A673 (cell line): Measurements from ENCODE around the gene SIDT2. TPM values are rescaled to one million over a fixed set of nuclear protein-coding genes. Genes with fewer than 3 reads are reported as not detected.

Experiments used
- BruUV-seq: library from RNA; stranded (reverse); fragments of 400-500 nt; replicated peaks from 2 replicates; lab custom pipeline; 2021; lab: Mats Ljungman, UMichigan
- CTCF ChIA-PET: fragments of 300-600 bp; sonication (Branson Sonifier 250); formaldehyde crosslinking; loops from one replicate; lab custom pipeline; 2022; ENCODE audit warnings: antibody characterized with exemption; lab: Charles Lee
- POLR2A ChIA-PET: fragments of 300-600 bp; sonication (Branson Sonifier 250); formaldehyde crosslinking; loops from one replicate; lab custom pipeline; 2022; ENCODE audit warnings: antibody characterized with exemption; ENCODE audit not compliant: low non-redundant PET; lab: Charles Lee
- DNase-seq: peaks from one replicate; pipeline ENCODE4 v3.0.0-alpha.2; 2015; ENCODE audit warnings: low spot score
- H3K27ac ChIP-seq: fragments of 200-600 bp; sonication (generic); 2 replicates; pipeline ENCODE4 v1.5.1; 2016; ENCODE audit warnings: mixed run types, low read depth, mild to moderate bottlenecking, mixed read lengths, antibody characterized with exemption, low read length; ENCODE audit not compliant: poor library complexity, severe bottlenecking
- H3K27me3 ChIP-seq: fragments of 200-600 bp; sonication (generic); replicated peaks from 2 replicates; pipeline ENCODE4 v1.6.1; 2017; ENCODE audit warnings: mixed run types, low read depth, mild to moderate bottlenecking, mixed read lengths, antibody characterized with exemption, low read length; ENCODE audit not compliant: insufficient read depth, poor library complexity
- H3K36me3 ChIP-seq: fragments of 200-600 bp; sonication (generic); 2 replicates; pipeline ENCODE4 v1.6.1; 2016; ENCODE audit warnings: mixed run types, mild to moderate bottlenecking, mixed read lengths, antibody characterized with exemption, low read length; ENCODE audit not compliant: insufficient read depth, poor library complexity, severe bottlenecking
- H3K4me1 ChIP-seq: fragments of 200-600 bp; sonication (generic); 2 replicates; pipeline ENCODE4 v1.6.1; 2017; ENCODE audit warnings: mixed run types, mild to moderate bottlenecking, mixed read lengths, antibody characterized with exemption, low read length; ENCODE audit not compliant: insufficient read depth, poor library complexity, severe bottlenecking
- H3K4me3 ChIP-seq: fragments of 200-600 bp; sonication (generic); 2 replicates; pipeline ENCODE4 v1.5.1; 2016; ENCODE audit warnings: low read depth, mixed run types, mild to moderate bottlenecking, mixed read lengths, low read length; ENCODE audit not compliant: poor library complexity, severe bottlenecking
- H3K9me3 ChIP-seq: fragments of 200-600 bp; sonication (generic); 2 replicates; pipeline ENCODE4 v1.6.1; 2016; ENCODE audit warnings: mixed run types, low read depth, mild to moderate bottlenecking, mixed read lengths, antibody characterized with exemption, low read length; ENCODE audit not compliant: poor library complexity, severe bottlenecking
- EZH2 ChIP-seq: fragments of 200-600 bp; sonication (generic); IDR thresholded peaks from 2 replicates; pipeline ENCODE4 v1.6.1; 2017; ENCODE audit warnings: borderline replicate concordance, low read depth, mild to moderate bottlenecking, mixed read lengths, antibody characterized with exemption, low read length; ENCODE audit not compliant: poor library complexity, severe bottlenecking
- intact Hi-C: fragments of 100-400 bp; cut with micrococcal nuclease; formaldehyde crosslinking; loops from one replicate; pipeline ENCODE4 v1.10.0; 2022; ENCODE audit not compliant: unreplicated experiment
- total RNA-seq: library from RNA; stranded (reverse); gene quantifications from 2 replicates; pipeline ENCODE4 v1.2.3, GENCODE V29; 2021
- TF ChIP-seq, protein P1 (sequence below): fragments of 300-800, 200-600 bp; sonication (generic); conservative IDR thresholded peaks from 2 replicates; pipeline ENCODE4 v1.5.1; 2017; ENCODE audit warnings: low read depth, mild to moderate bottlenecking, antibody characterized with exemption, low read length, moderate library complexity, mixed read lengths

The SIDT2 gene
- total RNA-seq, 1 experiment from 2014 or later, result 33.5 TPM

DNA sequence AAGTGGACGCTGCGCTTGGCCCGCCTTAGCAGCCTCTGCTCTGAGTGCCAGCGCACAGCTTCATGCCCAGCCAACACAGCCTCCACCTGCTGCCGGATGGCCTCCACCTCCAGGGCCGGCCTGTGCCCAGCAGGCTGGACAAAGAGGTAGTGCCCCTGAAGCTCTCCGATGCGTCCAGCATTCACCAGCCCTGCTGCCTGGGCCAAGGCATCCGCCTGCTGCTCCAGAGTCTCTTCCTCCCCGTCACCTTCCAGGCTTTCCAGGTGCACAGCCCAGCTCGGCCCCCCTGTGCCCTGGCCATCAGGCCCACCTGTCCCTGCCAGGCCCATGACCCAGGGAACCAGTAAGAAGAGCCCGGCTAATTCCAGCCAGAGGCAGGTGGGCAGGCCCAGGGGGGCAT lies 50.9 kb downstream of the SIDT2 start:
- CTCF ChIA-PET, result no interaction called here
- no peak overlapping the region for H3K4me3 ChIP-seq
- no peak overlapping the region for H3K27ac ChIP-seq
- intact Hi-C loops, result loop anchor here (5.0 kb wide), 2 partner anchors 352 to 497 kb away; no protein-coding TSS in a partner anchor
- H3K36me3 ChIP-seq, result peaks cover 3% of the 10 kb centered on the region
- POLR2A ChIA-PET, result no interaction called here
- TF ChIP-seq, protein P1, sequence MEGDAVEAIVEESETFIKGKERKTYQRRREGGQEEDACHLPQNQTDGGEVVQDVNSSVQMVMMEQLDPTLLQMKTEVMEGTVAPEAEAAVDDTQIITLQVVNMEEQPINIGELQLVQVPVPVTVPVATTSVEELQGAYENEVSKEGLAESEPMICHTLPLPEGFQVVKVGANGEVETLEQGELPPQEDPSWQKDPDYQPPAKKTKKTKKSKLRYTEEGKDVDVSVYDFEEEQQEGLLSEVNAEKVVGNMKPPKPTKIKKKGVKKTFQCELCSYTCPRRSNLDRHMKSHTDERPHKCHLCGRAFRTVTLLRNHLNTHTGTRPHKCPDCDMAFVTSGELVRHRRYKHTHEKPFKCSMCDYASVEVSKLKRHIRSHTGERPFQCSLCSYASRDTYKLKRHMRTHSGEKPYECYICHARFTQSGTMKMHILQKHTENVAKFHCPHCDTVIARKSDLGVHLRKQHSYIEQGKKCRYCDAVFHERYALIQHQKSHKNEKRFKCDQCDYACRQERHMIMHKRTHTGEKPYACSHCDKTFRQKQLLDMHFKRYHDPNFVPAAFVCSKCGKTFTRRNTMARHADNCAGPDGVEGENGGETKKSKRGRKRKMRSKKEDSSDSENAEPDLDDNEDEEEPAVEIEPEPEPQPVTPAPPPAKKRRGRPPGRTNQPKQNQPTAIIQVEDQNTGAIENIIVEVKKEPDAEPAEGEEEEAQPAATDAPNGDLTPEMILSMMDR, result no peak
- TF ChIP-seq EZH2, result no peak
- no peak for DNase-seq
- no peaks in the 10 kb centered on the region for H3K27me3 ChIP-seq
- H3K9me3 ChIP-seq, result no peaks in the 10 kb centered on the region
- peaks cover 14% of the 10 kb centered on the region for H3K4me1 ChIP-seq
- BruUV-seq, result no TSS peak

DNA sequence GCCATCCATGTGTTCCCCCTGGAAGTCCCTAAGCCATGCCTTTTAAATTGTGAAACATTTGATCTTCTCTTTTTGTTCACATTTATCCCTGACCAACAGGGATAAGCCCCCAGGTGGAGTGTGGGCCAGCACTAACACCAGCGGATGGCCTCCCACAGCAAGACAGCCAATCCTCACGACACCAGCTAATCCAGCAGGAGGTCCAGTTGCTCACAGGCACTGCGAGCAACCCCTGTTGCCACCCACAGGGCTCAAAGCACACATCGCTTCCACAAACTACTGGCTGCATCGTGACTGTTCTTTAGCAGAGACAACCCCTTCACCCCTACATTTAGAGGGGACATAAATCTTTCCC lies 51.4 kb downstream of the SIDT2 start:
- CTCF ChIA-PET, result no interaction called here
- intact Hi-C loops, result loop anchor here (5.0 kb wide), 3 partner anchors 353 to 587 kb away; no protein-coding TSS in a partner anchor
- H3K4me3 ChIP-seq, result no peak overlapping the region

DNA sequence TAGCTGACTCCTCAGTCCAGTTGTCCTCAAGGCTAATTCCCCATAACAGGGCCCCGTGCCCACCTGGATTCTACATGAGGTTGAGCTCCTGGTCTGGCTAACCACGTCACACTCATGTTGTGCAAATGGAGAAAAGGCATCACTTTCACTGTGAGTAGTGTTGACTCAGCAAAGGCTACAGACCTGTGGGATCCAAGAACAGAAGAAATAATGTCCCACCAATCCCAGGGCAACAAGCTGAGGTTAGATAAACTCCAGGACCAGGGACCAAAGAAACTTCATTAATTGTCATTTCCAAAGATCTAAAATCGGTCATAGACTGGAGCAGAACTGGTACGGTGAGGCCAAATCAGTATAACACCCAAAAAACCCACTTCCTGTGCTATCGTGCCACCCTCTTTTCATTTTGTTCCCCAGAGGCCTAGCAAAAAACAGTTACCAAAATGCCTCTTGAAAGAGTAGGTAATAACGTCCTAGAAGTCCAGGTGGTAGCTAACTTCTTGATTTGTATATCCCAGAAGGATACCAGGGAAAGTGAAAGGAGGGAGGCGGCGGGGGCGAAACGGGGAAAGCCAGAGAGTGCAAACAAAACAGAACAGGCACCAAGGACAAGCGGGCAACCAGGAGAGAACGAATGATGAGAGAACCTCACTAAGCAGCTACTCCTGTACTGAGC lies 51.9 kb downstream of the SIDT2 start:
- Histone ChIP-seq H3K4me1 (peaks cover 14% of the 10 kb centered on the region), H3K27me3 (no peaks in the 10 kb centered on the region), H3K4me3 (no peak overlapping the region), H3K36me3 (peaks cover 3% of the 10 kb centered on the region), H3K27ac (peak overlapping the region; percentile 88), H3K9me3 (no peaks in the 10 kb centered on the region)
- ChIA-PET CTCF (no interaction called here), POLR2A (no interaction called here)
- intact Hi-C loops, result loop anchor here (5.0 kb wide), 1 partner anchor 587 kb away; no protein-coding TSS in a partner anchor
- no TSS peak for BruUV-seq
- no peak for DNase-seq
- no peak for TF ChIP-seq EZH2
- TF ChIP-seq, protein P1, result no peak

More for the DNA sequence above, 51.4 kb downstream of the SIDT2 start:
- H3K4me1 ChIP-seq, result peaks cover 14% of the 10 kb centered on the region
- TF ChIP-seq, protein P1, result no peak
- peaks cover 3% of the 10 kb centered on the region for H3K36me3 ChIP-seq
- H3K27ac ChIP-seq, result no peak overlapping the region
- no TSS peak for BruUV-seq
- POLR2A ChIA-PET, result no interaction called here
- no peaks in the 10 kb centered on the region for H3K27me3 ChIP-seq
- no peak for DNase-seq
- H3K9me3 ChIP-seq, result no peaks in the 10 kb centered on the region
